CD4-positive, alpha-beta T cell treated with Interferon alpha-2 for 1 hour (primary cell): ENCODE measurements around the gene BDKRB1.

Experiments used
- DNase-seq, 2 donors: peaks; one replicate each; pipeline ENCODE4 v3.0.0-alpha.2; 2020 to 2022

Gene BDKRB1

GRCh38 chr14:96285667-96286066, 29.7 kb downstream of the BDKRB1 start:
- no peak for DNase-seq

GRCh38 chr14:96286251-96286650, 30.2 kb downstream of the BDKRB1 start:
- DNase-seq, result no peak

- DNase-seq, result no peak
Observed at GRCh38 chr14:96287856-96288255, 31.8 kb downstream of the BDKRB1 start.

GRCh38 chr14:96294246-96294645, 38.2 kb downstream of the BDKRB1 start:
- no peak for DNase-seq

- DNase-seq, result peak in 1 of 2 donors; percentile 51
Observed at GRCh38 chr14:96297000-96297399, 41.0 kb downstream of the BDKRB1 start.

- no peak for DNase-seq
Observed at GRCh38 chr14:96297997-96298515, 42.0 kb downstream of the BDKRB1 start.

GRCh38 chr14:96299441-96299840, 43.4 kb downstream of the BDKRB1 start:
- DNase-seq, result no peak

GRCh38 chr14:96303981-96304380, 48.0 kb downstream of the BDKRB1 start:
- no peak for DNase-seq

GRCh38 chr14:96304956-96305355, 48.9 kb downstream of the BDKRB1 start:
- DNase-seq, result no peak

- DNase-seq, result no peak
Observed at GRCh38 chr14:96307434-96307833, 51.4 kb downstream of the BDKRB1 start.

- DNase-seq, result no peak
Observed at GRCh38 chr14:96309133-96309895, 53.3 kb downstream of the BDKRB1 start.

GRCh38 chr14:96309896-96310330, 53.9 kb downstream of the BDKRB1 start:
- peak in 1 of 2 donors; percentile 2 for DNase-seq

- no peak for DNase-seq
Observed at GRCh38 chr14:96310906-96311305, 54.9 kb downstream of the BDKRB1 start.
